Caco-2 (cell line): Measurements from ENCODE around the gene CLK3. TPM values are rescaled to one million over a fixed set of nuclear protein-coding genes. Genes with fewer than 3 reads are reported as not detected.

ENCODE experiments used
- BruUV-seq: library from RNA; stranded (reverse); fragments of 400-500 nt; replicated peaks from 2 replicates; lab custom pipeline; 2021; lab: Mats Ljungman, UMichigan
- CTCF ChIA-PET: fragments of 300-600 bp; sonication (Branson Sonifier 250); formaldehyde crosslinking; loops from one replicate; lab custom pipeline; 2022; ENCODE audit warnings: antibody characterized with exemption; lab: Charles Lee
- POLR2A ChIA-PET: fragments of 300-600 bp; sonication (Branson Sonifier 250); formaldehyde crosslinking; loops from one replicate; lab custom pipeline; 2022; ENCODE audit warnings: antibody characterized with exemption; lab: Charles Lee
- DNase-seq, 2 experiments: peaks; one replicate each; pipeline versions ENCODE4 v3.0.0 to v3.0.0-alpha.2; 2020 to 2022
- H3K27me3 ChIP-seq: replicated peaks from 2 replicates; pipeline ENCODE4 v1.6.0; 2011; ENCODE audit warnings: low read length; ENCODE audit not compliant: control insufficient read depth, insufficient read depth
- H3K36me3 ChIP-seq: 2 replicates; pipeline ENCODE4 v1.5.1; 2011; ENCODE audit warnings: low read length; ENCODE audit not compliant: control insufficient read depth, insufficient read depth
- H3K4me1 ChIP-seq: fragments of 250-450 bp; sonication (Bioruptor Pico); 2 replicates; pipeline ENCODE4 v1.5.1; 2020; ENCODE audit warnings: mild to moderate bottlenecking
- H3K4me3 ChIP-seq: 2 replicates; pipeline ENCODE4 v1.5.1; 2011; ENCODE audit warnings: low read depth, mild to moderate bottlenecking, control low read depth, low read length
- H3K9me3 ChIP-seq: fragments of 250-450 bp; sonication (Bioruptor Pico); 2 replicates; pipeline ENCODE4 v1.5.1; 2020; ENCODE audit warnings: mild to moderate bottlenecking, moderate library complexity
- H3K27ac Mint-ChIP-seq: one replicate; pipeline ENCODE4 v1.8.0; 2022; ENCODE audit warnings: mixed read lengths; ENCODE audit not compliant: unreplicated experiment
- H3K27me3 Mint-ChIP-seq: one replicate; pipeline ENCODE4 v1.8.0; 2022; ENCODE audit warnings: mixed read lengths; ENCODE audit not compliant: insufficient read depth, unreplicated experiment
- H3K36me3 Mint-ChIP-seq: one replicate; pipeline ENCODE4 v1.8.0; 2022; ENCODE audit warnings: mild to moderate bottlenecking, mixed read lengths; ENCODE audit not compliant: insufficient read depth, unreplicated experiment
- H3K4me1 Mint-ChIP-seq: one replicate; pipeline ENCODE4 v1.8.0; 2022; ENCODE audit warnings: low read depth, mixed read lengths; ENCODE audit not compliant: unreplicated experiment
- H3K4me3 Mint-ChIP-seq: one replicate; pipeline ENCODE4 v1.8.0; 2022; ENCODE audit warnings: mild to moderate bottlenecking, moderate library complexity, mixed read lengths; ENCODE audit not compliant: unreplicated experiment
- H3K9me3 Mint-ChIP-seq: one replicate; pipeline ENCODE4 v1.8.0; 2022; ENCODE audit warnings: mixed read lengths; ENCODE audit not compliant: unreplicated experiment
- CTCF ChIP-seq, 2 experiments: fragments of 200-600 bp in 1 of 2; IDR thresholded peaks; 1 replicate in 1 of 2; 2 replicates in 1 of 2; pipeline versions ENCODE4 v1.5.1 to v1.8.0; 2011 to 2022; ENCODE audit warnings: antibody characterized with exemption in 1 of 2, control low read depth in 1 of 2, inconsistent platforms in 1 of 2, low read depth in 1 of 2, low read length in 1 of 2, mild to moderate bottlenecking in 1 of 2, moderate library complexity in 1 of 2; ENCODE audit not compliant: insufficient read depth in 1 of 2, severe bottlenecking in 1 of 2, unreplicated experiment in 1 of 2
- intact Hi-C: fragments of 100-400 bp; cut with micrococcal nuclease; formaldehyde crosslinking; loops from one replicate; pipeline ENCODE4 v1.10.0; 2022; ENCODE audit not compliant: unreplicated experiment
- total RNA-seq: library from RNA; stranded (reverse); gene quantifications from 2 replicates; pipeline ENCODE4 v1.2.3, GENCODE V29; 2022

CLK3 gene
- total RNA-seq, 1 experiment from 2014 or later, result 54.5 TPM

GRCh38 chr15:74608786-74609185 is 6.8 kb upstream of the CLK3 start:
- H3K4me1 ChIP-seq, result no peaks in the 10 kb centered on the region
- Mint-ChIP-seq H3K27ac (no peak overlapping the region), H3K4me3 (no peak overlapping the region), H3K27me3 (peaks cover 3% of the 10 kb centered on the region), H3K4me1 (no peaks in the 10 kb centered on the region), H3K36me3 (no peaks in the 10 kb centered on the region), H3K9me3 (no peaks in the 10 kb centered on the region)
- intact Hi-C loops, result no loop called here
- no peak for DNase-seq
- H3K36me3 ChIP-seq, result no peaks in the 10 kb centered on the region
- H3K4me3 ChIP-seq, result no peak overlapping the region
- ChIA-PET CTCF (no interaction called here), POLR2A (interaction anchor here (0.9 kb wide), 1 partner anchor 11 kb away, joined by 3 read pairs; no protein-coding TSS in a partner anchor)
- no peaks in the 10 kb centered on the region for H3K9me3 ChIP-seq
- no peaks in the 10 kb centered on the region for H3K27me3 ChIP-seq
- BruUV-seq, result no TSS peak
- no peak for TF ChIP-seq CTCF (IDR thresholded peaks at IDR 0.05; ENCODE audit: insufficient read depth in 1 of 2, low read depth in 1 of 2, low read length in 1 of 2, severe bottlenecking in 1 of 2, unreplicated experiment in 1 of 2)

DNA sequence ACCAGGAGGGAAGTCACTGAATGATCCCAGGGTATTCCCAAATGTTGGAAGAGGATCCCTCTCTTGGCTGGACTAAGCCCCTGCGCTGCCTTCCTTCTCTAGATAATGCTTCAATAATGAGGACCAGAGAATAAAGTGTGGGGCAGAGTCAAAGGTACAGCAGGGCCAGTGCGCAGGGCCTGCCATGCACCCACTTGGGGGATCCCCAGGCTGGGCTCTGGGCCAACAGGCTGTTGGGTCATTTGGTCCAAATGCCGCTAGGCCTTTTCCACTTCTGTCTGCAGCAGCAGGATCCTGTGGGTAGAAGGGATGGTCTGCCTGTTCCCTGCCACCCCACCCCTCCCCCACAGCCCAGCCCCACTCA is 5.7 kb upstream of the CLK3 start:
- intact Hi-C loops, result loop anchor here (5.0 kb wide), 1 partner anchor 68 kb away; the partner anchor contains the start of gene ARID3B
- POLR2A ChIA-PET, result no interaction called here

DNA sequence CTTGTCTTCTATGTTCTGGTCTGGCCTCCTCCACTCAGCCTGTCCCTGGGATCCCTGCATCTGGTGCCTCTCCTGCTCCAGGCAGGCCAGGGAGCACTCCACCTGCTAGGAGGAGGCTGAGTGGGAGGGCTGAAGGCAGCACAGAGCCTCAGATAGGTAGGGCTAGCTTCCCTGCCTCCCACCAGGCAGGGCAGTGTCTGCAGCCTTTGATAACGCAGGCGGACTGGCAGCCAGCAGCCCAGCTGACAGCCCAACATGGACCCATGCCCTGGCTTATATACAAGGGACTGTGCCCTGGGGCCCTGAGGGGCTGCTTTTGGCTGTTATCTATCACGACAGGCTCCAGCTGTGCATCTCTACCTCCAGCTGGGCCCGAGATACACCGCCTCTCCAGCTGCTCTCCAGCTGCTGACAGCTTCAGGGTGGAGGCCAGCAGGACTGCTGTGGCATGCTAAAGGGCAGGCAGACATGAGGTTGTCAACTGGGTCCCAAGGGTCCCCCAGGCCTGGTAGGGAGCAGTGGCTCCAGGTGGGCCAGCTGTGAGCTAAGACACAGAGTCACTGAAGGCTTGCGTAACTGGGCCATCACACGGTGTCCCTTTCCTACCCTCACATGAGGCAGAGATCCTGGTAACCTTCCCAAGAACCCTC is 5.2 kb upstream of the CLK3 start:
- H3K36me3 Mint-ChIP-seq, result peaks cover under 1% of the 10 kb centered on the region
- DNase-seq, result no peak
- peaks cover 3% of the 10 kb centered on the region for H3K27me3 Mint-ChIP-seq
- CTCF ChIA-PET, result no interaction called here
- no peak overlapping the region for H3K4me3 ChIP-seq
- H3K36me3 ChIP-seq, result no peaks in the 10 kb centered on the region
- H3K27me3 ChIP-seq, result no peaks in the 10 kb centered on the region
- H3K4me3 Mint-ChIP-seq, result no peak overlapping the region
- BruUV-seq, result no TSS peak
- no peaks in the 10 kb centered on the region for H3K9me3 ChIP-seq
- H3K27ac Mint-ChIP-seq, result no peak overlapping the region
- no peaks in the 10 kb centered on the region for H3K4me1 ChIP-seq
- POLR2A ChIA-PET, result no interaction called here
- intact Hi-C loops, result loop anchor here (5.0 kb wide), 1 partner anchor 68 kb away; the partner anchor contains the start of gene ARID3B
- H3K4me1 Mint-ChIP-seq, result no peaks in the 10 kb centered on the region
- TF ChIP-seq CTCF (IDR thresholded peaks at IDR 0.05; ENCODE audit: insufficient read depth in 1 of 2, low read depth in 1 of 2, low read length in 1 of 2, severe bottlenecking in 1 of 2, unreplicated experiment in 1 of 2), result no peak
- no peaks in the 10 kb centered on the region for H3K9me3 Mint-ChIP-seq

More for the DNA sequence above, 5.7 kb upstream of the CLK3 start:
- no peak overlapping the region for H3K4me3 ChIP-seq
- H3K27me3 Mint-ChIP-seq, result peaks cover 3% of the 10 kb centered on the region
- H3K36me3 Mint-ChIP-seq, result no peaks in the 10 kb centered on the region
- H3K27ac Mint-ChIP-seq, result no peak overlapping the region
- H3K36me3 ChIP-seq, result no peaks in the 10 kb centered on the region
- no peaks in the 10 kb centered on the region for H3K27me3 ChIP-seq
- no peaks in the 10 kb centered on the region for H3K4me1 ChIP-seq
- H3K9me3 Mint-ChIP-seq, result no peaks in the 10 kb centered on the region
- no peaks in the 10 kb centered on the region for H3K4me1 Mint-ChIP-seq
- TF ChIP-seq CTCF (IDR thresholded peaks at IDR 0.05; ENCODE audit: insufficient read depth in 1 of 2, low read depth in 1 of 2, low read length in 1 of 2, severe bottlenecking in 1 of 2, unreplicated experiment in 1 of 2), result no peak
- CTCF ChIA-PET, result no interaction called here
- no peak for DNase-seq
- no TSS peak for BruUV-seq
- H3K4me3 Mint-ChIP-seq, result no peak overlapping the region
- no peaks in the 10 kb centered on the region for H3K9me3 ChIP-seq
